Spleen (tissue), 7 donors: ENCODE results near the gene GLP1R.

Source experiments
- POLR2A ChIP-seq, 3 donors: fragments of 450-650 bp; IDR thresholded peaks; one replicate each; pipeline ENCODE4 v1.5.1; 2017; ENCODE audit warnings: antibody characterized with exemption in 3 of 3, mild to moderate bottlenecking in 1 of 3
- TF ChIP-seq, protein P1 (sequence below), 11 experiments: fragments of 200-600 bp in 7 of 11; fragments of 450-650 bp in 4 of 11; sonication (generic) in 4 of 11; IDR thresholded peaks in 8 of 11; conservative IDR thresholded peaks in 3 of 11; 1 replicate in 7 of 11; 2 replicates in 4 of 11; pipeline versions ENCODE4 v1.4.0 to v1.8.0; 2016 to 2021; ENCODE audit warnings: antibody characterized with exemption in 11 of 11, inconsistent platforms in 4 of 11, mild to moderate bottlenecking in 1 of 11
- donor health status: DM: no; HTN: no; CAD: no; lungs with moderate emphysema.
- donor health status: DM: no; HTN: no; CAD: no.
- donor health status: DM: no; HTN: no; CAD: no.

DNA sequence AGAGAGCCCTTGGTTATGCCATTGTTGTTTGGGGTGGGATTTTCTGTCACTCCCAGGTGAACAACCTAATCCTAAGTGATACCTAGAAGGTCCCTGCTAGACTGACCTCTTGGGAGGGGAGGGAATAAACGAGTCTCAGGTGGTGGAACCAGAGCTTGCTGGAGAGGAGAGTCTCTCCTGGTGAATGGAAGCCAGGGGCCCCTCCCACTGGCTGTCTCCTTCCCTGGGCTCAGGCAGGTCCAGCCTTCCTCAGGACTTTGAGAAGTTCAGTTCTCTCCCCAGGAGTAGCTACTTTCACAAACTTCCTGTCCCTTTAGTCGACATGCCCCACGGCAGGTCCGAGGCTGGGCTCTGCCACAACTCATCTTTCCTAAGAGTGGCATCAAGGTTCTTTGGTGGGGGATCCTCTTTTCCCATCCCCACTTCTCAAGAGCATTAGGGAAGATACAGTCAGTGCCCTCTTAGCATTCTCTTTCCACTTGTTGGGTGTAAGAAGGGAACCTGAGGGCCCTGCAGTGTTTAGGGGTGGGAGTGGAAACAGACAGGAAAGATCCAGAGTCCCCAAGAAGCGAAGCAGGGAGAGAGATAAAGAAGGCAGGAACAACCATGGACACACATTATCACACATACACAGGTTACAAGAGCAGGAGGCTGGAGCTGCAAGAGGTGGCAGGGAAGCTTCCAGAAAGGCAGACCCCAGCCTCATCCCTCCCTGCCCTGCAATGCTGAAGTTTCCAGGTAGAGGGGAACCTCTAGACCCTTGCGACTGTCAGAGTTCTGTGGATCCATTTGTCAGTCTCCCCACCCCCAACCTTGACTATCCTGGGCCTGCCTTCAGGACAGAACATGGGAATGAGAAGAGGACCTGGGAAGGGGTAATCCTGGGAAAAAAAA lies 900 bp upstream of the GLP1R start:
- TF ChIP-seq, protein P1, sequence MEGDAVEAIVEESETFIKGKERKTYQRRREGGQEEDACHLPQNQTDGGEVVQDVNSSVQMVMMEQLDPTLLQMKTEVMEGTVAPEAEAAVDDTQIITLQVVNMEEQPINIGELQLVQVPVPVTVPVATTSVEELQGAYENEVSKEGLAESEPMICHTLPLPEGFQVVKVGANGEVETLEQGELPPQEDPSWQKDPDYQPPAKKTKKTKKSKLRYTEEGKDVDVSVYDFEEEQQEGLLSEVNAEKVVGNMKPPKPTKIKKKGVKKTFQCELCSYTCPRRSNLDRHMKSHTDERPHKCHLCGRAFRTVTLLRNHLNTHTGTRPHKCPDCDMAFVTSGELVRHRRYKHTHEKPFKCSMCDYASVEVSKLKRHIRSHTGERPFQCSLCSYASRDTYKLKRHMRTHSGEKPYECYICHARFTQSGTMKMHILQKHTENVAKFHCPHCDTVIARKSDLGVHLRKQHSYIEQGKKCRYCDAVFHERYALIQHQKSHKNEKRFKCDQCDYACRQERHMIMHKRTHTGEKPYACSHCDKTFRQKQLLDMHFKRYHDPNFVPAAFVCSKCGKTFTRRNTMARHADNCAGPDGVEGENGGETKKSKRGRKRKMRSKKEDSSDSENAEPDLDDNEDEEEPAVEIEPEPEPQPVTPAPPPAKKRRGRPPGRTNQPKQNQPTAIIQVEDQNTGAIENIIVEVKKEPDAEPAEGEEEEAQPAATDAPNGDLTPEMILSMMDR (IDR thresholded peaks at IDR 0.05 in 8 of 11, conservative IDR thresholded peaks at IDR 0.05 in 3 of 11): no peak
- no peak for TF ChIP-seq POLR2A (IDR thresholded peaks at IDR 0.05)
